Lower leg skin (tissue), 3 donors: ENCODE results near the gene APOBEC3B.
"Not testable (repeated sequence)": the region's sequence is repeated elsewhere in the genome, so short reads cannot be mapped to it uniquely, and the experiment has no call there.

Experiments
- CTCF ChIP-seq, 3 donors: fragments of 450-650 bp; IDR thresholded peaks; one replicate each; pipeline ENCODE4 v1.5.1; 2016; ENCODE audit warnings: antibody characterized with exemption in 3 of 3, mild to moderate bottlenecking in 3 of 3, moderate library complexity in 2 of 3
- POLR2A ChIP-seq, 2 donors: fragments of 450-650 bp; IDR thresholded peaks; one replicate each; pipeline ENCODE4 v1.6.1; 2016 to 2017; ENCODE audit warnings: antibody characterized with exemption in 2 of 2, mild to moderate bottlenecking in 1 of 2, moderate library complexity in 1 of 2

GRCh38 chr22:38963291-38963738, 18.8 kb upstream of the APOBEC3B start:
- TF ChIP-seq CTCF, POLR2A (IDR thresholded peaks at IDR 0.05): not testable (repeated sequence)
